ENCODE results near the gene CALR.
"Not testable (repeated sequence)": the region's sequence is repeated elsewhere in the genome, so short reads cannot be mapped to it uniquely, and the experiment has no call there.

DNA sequence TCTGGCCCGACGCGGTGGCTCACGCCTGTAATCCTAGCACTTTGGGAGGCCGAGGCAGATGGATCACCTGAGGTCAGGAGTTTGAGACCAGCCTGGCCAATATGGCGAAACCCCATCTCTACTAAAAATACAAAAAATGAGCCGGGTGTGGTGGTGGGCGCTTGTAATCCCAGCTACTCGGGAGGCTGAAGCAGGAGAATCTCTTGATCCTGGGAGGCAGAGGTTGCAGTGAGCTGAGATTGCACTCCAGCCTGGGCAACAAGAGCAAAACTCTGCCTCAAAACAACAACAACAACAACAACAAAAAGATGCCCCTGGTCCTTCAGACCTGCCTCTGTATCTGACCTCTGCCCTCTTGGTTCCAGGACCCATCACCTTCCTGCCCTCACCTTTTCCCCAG lies 17.2 kb downstream of the CALR start:
- TF ChIP-seq CTCF (IDR thresholded peaks at IDR 0.05; ENCODE audit: insufficient read depth, low read length, poor library complexity, severe bottlenecking); EZH2phosphoT487 (conservative IDR thresholded peaks at IDR 0.05; ENCODE audit: low read length): not testable (repeated sequence)
